Activated gamma-delta T cell (primary cell): Measurements from ENCODE around the gene MPO.
A peak's percentile ranks its signal among the peaks of the same experiment; 100 is the strongest.

Source experiments
- DNase-seq: peaks from one replicate; lab custom pipeline; 2025; lab: John Stamatoyannopoulos, UW

The MPO gene

GRCh38 chr17:58307468-58308172 is 26.9 kb upstream of the MPO start:
- DNase-seq = no peak

GRCh38 chr17:58306131-58306951 is 25.6 kb upstream of the MPO start:
- no peak for DNase-seq

GRCh38 chr17:58305626-58306025 is 24.9 kb upstream of the MPO start:
- DNase-seq = no peak

GRCh38 chr17:58304750-58305486 is 24.2 kb upstream of the MPO start:
- no peak for DNase-seq

GRCh38 chr17:58303971-58304749 is 23.4 kb upstream of the MPO start:
- DNase-seq = peak; percentile 33

GRCh38 chr17:58302919-58303585 is 22.3 kb upstream of the MPO start:
- no peak for DNase-seq

GRCh38 chr17:58302171-58302918 is 21.6 kb upstream of the MPO start:
- DNase-seq = no peak

- DNase-seq = no peak
Observed at GRCh38 chr17:58301504-58302150, 20.9 kb upstream of the MPO start.

- DNase-seq = no peak
Observed at GRCh38 chr17:58300336-58300735, 19.6 kb upstream of the MPO start.

GRCh38 chr17:58294034-58294433 is 13.3 kb upstream of the MPO start:
- no peak for DNase-seq

- no peak for DNase-seq
Observed at GRCh38 chr17:58291246-58291645, 10.5 kb upstream of the MPO start.

- no peak for DNase-seq
Observed at GRCh38 chr17:58289869-58290268, 9.1 kb upstream of the MPO start.

GRCh38 chr17:58285422-58285810 is 4.7 kb upstream of the MPO start:
- no peak for DNase-seq

- no peak for DNase-seq
Observed at GRCh38 chr17:58284613-58285421, 4.1 kb upstream of the MPO start.

- no peak for DNase-seq
Observed at GRCh38 chr17:58283674-58284612, 3.2 kb upstream of the MPO start.

- DNase-seq = no peak
Observed at GRCh38 chr17:58282442-58282841, 1.7 kb upstream of the MPO start.

- DNase-seq = no peak
Observed at GRCh38 chr17:58281511-58282011, 826 bp upstream of the MPO start.
